NAMALWA (cell line): Measurements from ENCODE around the gene PPP2R2B.
"Not testable (repeated sequence)": the region's sequence is repeated elsewhere in the genome, so short reads cannot be mapped to it uniquely, and the experiment has no call there.

Source experiments
- DNase-seq: peaks from one replicate; pipeline ENCODE4 v3.0.0-alpha.2; 2015; ENCODE audit warnings: low spot score

Gene PPP2R2B

GRCh38 chr5:146607659-146608332 is 270.8 kb downstream of the PPP2R2B start:
- DNase-seq = no peak

- no peak for DNase-seq
These were observed 271.7 kb downstream of the PPP2R2B start for GRCh38 chr5:146606893-146607292.

- DNase-seq = no peak
These were observed 278.2 kb downstream of the PPP2R2B start for GRCh38 chr5:146600376-146600775.

- no peak for DNase-seq
These were observed 279.3 kb downstream of the PPP2R2B start for GRCh38 chr5:146599261-146599660.

- DNase-seq = peak; percentile 11
These were observed 283.5 kb downstream of the PPP2R2B start for GRCh38 chr5:146595088-146595487.

GRCh38 chr5:146592352-146592751 is 286.2 kb downstream of the PPP2R2B start:
- DNase-seq = no peak

GRCh38 chr5:146589028-146589345 is 289.6 kb downstream of the PPP2R2B start:
- DNase-seq = no peak

- no peak for DNase-seq
These were observed 290.1 kb downstream of the PPP2R2B start for GRCh38 chr5:146588331-146589027.

- no peak for DNase-seq
These were observed 291.8 kb downstream of the PPP2R2B start for GRCh38 chr5:146586752-146587151.

GRCh38 chr5:146584750-146585149 is 293.8 kb downstream of the PPP2R2B start:
- no peak for DNase-seq

GRCh38 chr5:146582051-146582596 is 296.4 kb downstream of the PPP2R2B start:
- no peak for DNase-seq

GRCh38 chr5:146580237-146580636 is 298.3 kb downstream of the PPP2R2B start:
- no peak for DNase-seq

- no peak for DNase-seq
These were observed 303.8 kb downstream of the PPP2R2B start for GRCh38 chr5:146574713-146575112.

- DNase-seq = no peak
These were observed 310.4 kb downstream of the PPP2R2B start for GRCh38 chr5:146568161-146568560.

GRCh38 chr5:146565764-146566367 is 312.7 kb downstream of the PPP2R2B start:
- DNase-seq = peak; percentile 85

GRCh38 chr5:146564007-146564762 is 314.4 kb downstream of the PPP2R2B start:
- no peak for DNase-seq

- no peak for DNase-seq
These were observed 316.1 kb downstream of the PPP2R2B start for GRCh38 chr5:146562461-146562860.

GRCh38 chr5:146561711-146562110 is 316.8 kb downstream of the PPP2R2B start:
- no peak for DNase-seq

GRCh38 chr5:146560205-146560812 is 318.2 kb downstream of the PPP2R2B start:
- DNase-seq = no peak

- DNase-seq = not testable (repeated sequence)
These were observed 321.7 kb downstream of the PPP2R2B start for GRCh38 chr5:146556884-146557283.

GRCh38 chr5:146553446-146553845 is 325.1 kb downstream of the PPP2R2B start:
- no peak for DNase-seq

- DNase-seq = no peak
These were observed 328.9 kb downstream of the PPP2R2B start for GRCh38 chr5:146549615-146550014.
